SK-N-MC (cell line): ENCODE data around the gene METTL21A.

Experiments used
- EZH2 ChIP-seq: fragments of 200-600 bp; sonication (generic); IDR thresholded peaks from one replicate; pipeline ENCODE4 v1.6.1; 2017; ENCODE audit warnings: antibody characterized with exemption
- FOXP2 ChIP-seq: optimal IDR thresholded peaks from 2 replicates; pipeline ENCODE3; 2011; ENCODE audit warnings: mild to moderate bottlenecking, moderate library complexity; ENCODE audit not compliant: insufficient read depth; ENCODE audit errors: extremely low read length, control extremely low read depth
- POLR2AphosphoS5 ChIP-seq: IDR thresholded peaks from 2 replicates; pipeline ENCODE4 v1.6.1; 2012; ENCODE audit warnings: mild to moderate bottlenecking, low read depth, low read length, borderline replicate concordance

DNA sequence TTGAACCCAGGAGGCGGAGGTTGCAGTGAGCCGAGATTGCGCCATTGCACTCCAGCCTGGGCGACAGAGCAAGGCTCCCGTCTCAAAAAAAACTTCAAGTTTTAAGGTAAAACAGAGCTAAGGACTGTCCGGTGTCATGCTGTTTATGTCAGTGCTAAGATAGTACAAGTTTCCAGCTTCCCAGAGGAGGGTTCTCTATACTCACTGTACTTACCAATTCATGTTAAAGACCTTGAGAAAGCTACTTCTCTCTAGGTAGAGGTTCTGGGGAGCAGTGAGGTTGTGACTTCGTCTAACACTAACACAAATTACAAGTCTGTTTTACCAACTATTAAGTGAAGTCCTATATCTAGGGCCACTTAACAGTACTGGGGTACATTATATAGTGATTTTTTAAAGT, 18.8 kb downstream of the METTL21A start:
- TF ChIP-seq POLR2AphosphoS5: no peak
- no peak for TF ChIP-seq EZH2
- no peak for TF ChIP-seq FOXP2
